Measurements from ENCODE around the gene PRCC. TPM values are rescaled to one million over a fixed set of nuclear protein-coding genes. Genes with fewer than 3 reads are reported as not detected.

PRCC gene
- total and polyA plus RNA-seq, 2 of the 13 experiments (the other 11 are each of a cell fraction or from before 2014, with no cell fraction given): 24.2 to 40.5 TPM

GRCh38 chr1:156749419-156750118, 17.8 kb upstream of the PRCC start (continued):
- TF ChIP-seq NPAS2 (CRISPR knock-in tag; IDR thresholded peaks at IDR 0.05; ENCODE audit: borderline replicate concordance) (no peak), ZNF616 (CRISPR knock-in tag; IDR thresholded peaks at IDR 0.05; ENCODE audit: low read depth) (no peak), EHMT2 (IDR thresholded peaks at IDR 0.05; ENCODE audit: borderline replicate concordance, low read depth, low read length) (no peak), HIVEP1 (CRISPR knock-in tag; IDR thresholded peaks at IDR 0.05) (no peak), RFXANK (CRISPR knock-in tag; IDR thresholded peaks at IDR 0.05) (no peak), CSRNP1 (CRISPR knock-in tag; IDR thresholded peaks at IDR 0.05) (no peak), SMAD1 (CRISPR knock-in tag; IDR thresholded peaks at IDR 0.05; ENCODE audit: borderline replicate concordance, low read depth) (no peak), ZMYM2 (CRISPR knock-in tag; IDR thresholded peaks at IDR 0.05) (no peak), SOX6 (IDR thresholded peaks at IDR 0.05) (no peak), SOX6 (CRISPR knock-in tag; IDR thresholded peaks at IDR 0.05) (no peak), ZNF451 (CRISPR knock-in tag; IDR thresholded peaks at IDR 0.05) (no peak), ZFP82 (CRISPR knock-in tag; IDR thresholded peaks at IDR 0.05; ENCODE audit: borderline replicate concordance) (no peak), MTF2 (CRISPR knock-in tag; IDR thresholded peaks at IDR 0.05; ENCODE audit: borderline replicate concordance) (no peak), ZNF180 (CRISPR knock-in tag; IDR thresholded peaks at IDR 0.05; ENCODE audit: borderline replicate concordance, low read depth) (no peak), KDM5B (CRISPR knock-in tag; IDR thresholded peaks at IDR 0.05; ENCODE audit: borderline replicate concordance) (no peak), SP5 (CRISPR knock-in tag; IDR thresholded peaks at IDR 0.05; ENCODE audit: borderline replicate concordance, low read depth) (no peak), NFYB (CRISPR knock-in tag; IDR thresholded peaks at IDR 0.05) (no peak), ZFP41 (CRISPR knock-in tag; IDR thresholded peaks at IDR 0.05; ENCODE audit: borderline replicate concordance) (no peak), TSC22D2 (CRISPR knock-in tag; IDR thresholded peaks at IDR 0.05; ENCODE audit: borderline replicate concordance) (no peak; the same call in 1 of the 2 replicates), HDAC2 (CRISPR knock-in tag; IDR thresholded peaks at IDR 0.05) (no peak; the same call in 1 of the 2 replicates), NRL (CRISPR knock-in tag; IDR thresholded peaks at IDR 0.05; ENCODE audit: borderline replicate concordance) (no peak), PTBP1 (IDR thresholded peaks at IDR 0.05; ENCODE audit: low read depth, low read length, poor library complexity, severe bottlenecking) (no peak), SOX13 (IDR thresholded peaks at IDR 0.05) (no peak), SOX13 (CRISPR knock-in tag; conservative IDR thresholded peaks at IDR 0.05 in 1 of 2, IDR thresholded peaks at IDR 0.05 in 1 of 2) (peak in 1 of 2 experiments; percentile 20; a peak in 1 of 4 replicates)
- TF ChIP-seq, protein P1, sequence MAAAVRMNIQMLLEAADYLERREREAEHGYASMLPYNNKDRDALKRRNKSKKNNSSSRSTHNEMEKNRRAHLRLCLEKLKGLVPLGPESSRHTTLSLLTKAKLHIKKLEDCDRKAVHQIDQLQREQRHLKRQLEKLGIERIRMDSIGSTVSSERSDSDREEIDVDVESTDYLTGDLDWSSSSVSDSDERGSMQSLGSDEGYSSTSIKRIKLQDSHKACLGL (CRISPR knock-in tag; IDR thresholded peaks at IDR 0.05): no peak
- TF ChIP-seq, protein P2, sequence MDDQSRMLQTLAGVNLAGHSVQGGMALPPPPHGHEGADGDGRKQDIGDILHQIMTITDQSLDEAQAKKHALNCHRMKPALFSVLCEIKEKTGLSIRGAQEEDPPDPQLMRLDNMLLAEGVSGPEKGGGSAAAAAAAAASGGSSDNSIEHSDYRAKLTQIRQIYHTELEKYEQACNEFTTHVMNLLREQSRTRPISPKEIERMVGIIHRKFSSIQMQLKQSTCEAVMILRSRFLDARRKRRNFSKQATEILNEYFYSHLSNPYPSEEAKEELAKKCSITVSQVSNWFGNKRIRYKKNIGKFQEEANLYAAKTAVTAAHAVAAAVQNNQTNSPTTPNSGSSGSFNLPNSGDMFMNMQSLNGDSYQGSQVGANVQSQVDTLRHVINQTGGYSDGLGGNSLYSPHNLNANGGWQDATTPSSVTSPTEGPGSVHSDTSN (CRISPR knock-in tag; IDR thresholded peaks at IDR 0.05; ENCODE audit: borderline replicate concordance): no peak
- TF ChIP-seq, protein P3, sequence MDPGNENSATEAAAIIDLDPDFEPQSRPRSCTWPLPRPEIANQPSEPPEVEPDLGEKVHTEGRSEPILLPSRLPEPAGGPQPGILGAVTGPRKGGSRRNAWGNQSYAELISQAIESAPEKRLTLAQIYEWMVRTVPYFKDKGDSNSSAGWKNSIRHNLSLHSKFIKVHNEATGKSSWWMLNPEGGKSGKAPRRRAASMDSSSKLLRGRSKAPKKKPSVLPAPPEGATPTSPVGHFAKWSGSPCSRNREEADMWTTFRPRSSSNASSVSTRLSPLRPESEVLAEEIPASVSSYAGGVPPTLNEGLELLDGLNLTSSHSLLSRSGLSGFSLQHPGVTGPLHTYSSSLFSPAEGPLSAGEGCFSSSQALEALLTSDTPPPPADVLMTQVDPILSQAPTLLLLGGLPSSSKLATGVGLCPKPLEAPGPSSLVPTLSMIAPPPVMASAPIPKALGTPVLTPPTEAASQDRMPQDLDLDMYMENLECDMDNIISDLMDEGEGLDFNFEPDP (CRISPR knock-in tag; conservative IDR thresholded peaks at IDR 0.05): no peak
